ENCODE data around the gene CPLANE2.
A peak's percentile ranks its signal among the peaks of the same experiment; 100 is the strongest.

CPLANE2 gene

GRCh38 chr1:16211824-16212223 lies 25.2 kb downstream of the CPLANE2 start:
- H3K27ac ChIP-seq = no peak overlapping the region; the same call in 1 of the 2 replicates
- TF ChIP-seq ZFX (IDR thresholded peaks at IDR 0.05) (no peak), CTCF (conservative IDR thresholded peaks at IDR 0.05) (no peak)

- H3K27ac ChIP-seq = no peak overlapping the region
- TF ChIP-seq ZFX (IDR thresholded peaks at IDR 0.05) = no peak
- TF ChIP-seq CTCF (conservative IDR thresholded peaks at IDR 0.05) = no peak
Observed at GRCh38 chr1:16210581-16210980, 26.4 kb downstream of the CPLANE2 start.

- H3K27ac ChIP-seq = no peak overlapping the region
- TF ChIP-seq ZFX (IDR thresholded peaks at IDR 0.05) (no peak), CTCF (conservative IDR thresholded peaks at IDR 0.05) (no peak)
Observed at GRCh38 chr1:16209847-16210407, 27.1 kb downstream of the CPLANE2 start.

- no peak for TF ChIP-seq ZFX (IDR thresholded peaks at IDR 0.05)
- TF ChIP-seq CTCF (conservative IDR thresholded peaks at IDR 0.05) = no peak
- H3K27ac ChIP-seq = no peak overlapping the region
Observed at GRCh38 chr1:16209132-16209846, 27.7 kb downstream of the CPLANE2 start.

- H3K27ac ChIP-seq = no peak overlapping the region
- TF ChIP-seq ZFX (IDR thresholded peaks at IDR 0.05) = no peak
- no peak for TF ChIP-seq CTCF (conservative IDR thresholded peaks at IDR 0.05)
Observed at GRCh38 chr1:16208270-16208987, 28.6 kb downstream of the CPLANE2 start.

- TF ChIP-seq CTCF (conservative IDR thresholded peaks at IDR 0.05) (no peak), ZFX (IDR thresholded peaks at IDR 0.05) (no peak)
- H3K27ac ChIP-seq = peak overlapping the region; percentile 75
Observed at GRCh38 chr1:16207318-16208269, 29.4 kb downstream of the CPLANE2 start.
